WTC11 (cell line): ENCODE results near the gene OLFM2. TPM values are rescaled to one million over a fixed set of nuclear protein-coding genes. Genes with fewer than 3 reads are reported as not detected.

Experiments
- ATAC-seq: fragments of 200-7000 bp; cut with Tn5 transposase; 2 replicates; pipeline ENCODE4 v1.10.0; 2021; ENCODE audit warnings: mild to moderate bottlenecking, moderate library complexity
- CTCF ChIA-PET: fragments of 300-600 bp; sonication (Branson Sonifier 250); formaldehyde crosslinking; loops from one replicate; lab custom pipeline; 2021; ENCODE audit warnings: antibody characterized with exemption; lab: Charles Lee
- POLR2A ChIA-PET: fragments of 350-600 bp; sonication (Branson Sonifier 250); formaldehyde crosslinking; loops from one replicate; lab custom pipeline; 2021; ENCODE audit warnings: antibody characterized with exemption; lab: Charles Lee
- DNase-seq: peaks from one replicate; pipeline ENCODE4 v3.0.0; 2021; ENCODE audit warnings: low spot score
- H3K27ac Mint-ChIP-seq: 2 replicates; pipeline ENCODE4 v1.8.0; 2021; ENCODE audit warnings: mixed read lengths
- H3K27me3 Mint-ChIP-seq: 2 replicates; pipeline ENCODE4 v1.8.0; 2021; ENCODE audit warnings: low read depth, mild to moderate bottlenecking, moderate library complexity, mixed read lengths
- H3K36me3 Mint-ChIP-seq: 2 replicates; pipeline ENCODE4 v1.8.0; 2021; ENCODE audit warnings: mixed read lengths
- H3K4me1 Mint-ChIP-seq: 2 replicates; pipeline ENCODE4 v1.8.0; 2022; ENCODE audit warnings: mixed read lengths
- H3K4me3 Mint-ChIP-seq: 2 replicates; pipeline ENCODE4 v1.8.0; 2021; ENCODE audit warnings: mild to moderate bottlenecking, moderate library complexity, mixed read lengths
- H3K9me3 Mint-ChIP-seq: 2 replicates; pipeline ENCODE4 v1.8.0; 2021; ENCODE audit warnings: mixed read lengths
- ARID4B ChIP-seq: sonication (generic); formaldehyde crosslinking; IDR thresholded peaks from 2 replicates; pipeline ENCODE4 v1.8.0; 2023; ENCODE audit warnings: missing genetic modification reagents, mild to moderate bottlenecking, borderline replicate concordance
- CDX4 ChIP-seq: fragments of 250-450 bp; sonication (Bioruptor Pico); IDR thresholded peaks from 2 replicates; pipeline ENCODE4 v1.9.0; 2021; ENCODE audit warnings: moderate library complexity, mild to moderate bottlenecking, inconsistent platforms, borderline replicate concordance
- CREM ChIP-seq: sonication (generic); formaldehyde crosslinking; IDR thresholded peaks from 2 replicates; pipeline ENCODE4 v1.8.1; 2022; ENCODE audit warnings: mild to moderate bottlenecking, missing genetic modification reagents, moderate library complexity
- ESRRA ChIP-seq: sonication (generic); formaldehyde crosslinking; IDR thresholded peaks from 2 replicates; pipeline ENCODE4 v1.8.1; 2022; ENCODE audit warnings: mild to moderate bottlenecking, missing genetic modification reagents, borderline replicate concordance
- FOXP1 ChIP-seq: sonication (generic); formaldehyde crosslinking; IDR thresholded peaks from 2 replicates; pipeline ENCODE4 v1.8.0; 2022; ENCODE audit warnings: missing genetic modification reagents, mild to moderate bottlenecking, moderate library complexity, borderline replicate concordance
- GTF2I ChIP-seq: fragments of 250-450 bp; sonication (Bioruptor Pico); conservative IDR thresholded peaks from 2 replicates; pipeline ENCODE4 v1.4.0; 2021; ENCODE audit warnings: mild to moderate bottlenecking
- HMGA2 ChIP-seq: fragments of 250-450 bp; sonication (Bioruptor Pico); IDR thresholded peaks from 2 replicates; pipeline ENCODE4 v1.4.0; 2021; ENCODE audit warnings: mild to moderate bottlenecking, moderate library complexity
- HMGXB4 ChIP-seq: sonication (generic); formaldehyde crosslinking; IDR thresholded peaks from 2 replicates; pipeline ENCODE4 v1.8.1; 2023; ENCODE audit warnings: mild to moderate bottlenecking, moderate library complexity, missing genetic modification reagents
- MXD4 ChIP-seq: fragments of 250-450 bp; sonication (Bioruptor Pico); IDR thresholded peaks from 2 replicates; pipeline ENCODE4 v1.8.0; 2021; ENCODE audit warnings: mild to moderate bottlenecking, moderate library complexity, borderline replicate concordance
- NFE2L1 ChIP-seq: sonication (generic); formaldehyde crosslinking; IDR thresholded peaks from 2 replicates; pipeline ENCODE4 v1.8.1; 2023; ENCODE audit warnings: missing genetic modification reagents
- OVOL2 ChIP-seq: fragments of 250-450 bp; sonication (Bioruptor Pico); IDR thresholded peaks from 2 replicates; pipeline ENCODE4 v1.9.0; 2021; ENCODE audit warnings: mild to moderate bottlenecking, borderline replicate concordance
- PRDM15 ChIP-seq: sonication (generic); formaldehyde crosslinking; IDR thresholded peaks from 2 replicates; pipeline ENCODE4 v1.8.0; 2022; ENCODE audit warnings: missing genetic modification reagents
- SMAD4 ChIP-seq: sonication (generic); formaldehyde crosslinking; IDR thresholded peaks from 2 replicates; pipeline ENCODE4 v1.8.0; 2022; ENCODE audit warnings: mild to moderate bottlenecking, missing genetic modification reagents
- SOX15 ChIP-seq: fragments of 250-450 bp; sonication (Bioruptor Pico); IDR thresholded peaks from 2 replicates; pipeline ENCODE4 v1.9.0; 2021; ENCODE audit warnings: mild to moderate bottlenecking
- TEAD1 ChIP-seq: sonication (generic); formaldehyde crosslinking; IDR thresholded peaks from 2 replicates; pipeline ENCODE4 v1.8.0; 2022; ENCODE audit warnings: mild to moderate bottlenecking, missing genetic modification reagents
- ZBTB43 ChIP-seq: sonication (generic); formaldehyde crosslinking; IDR thresholded peaks from 2 replicates; pipeline ENCODE4 v1.8.1; 2023; ENCODE audit warnings: mild to moderate bottlenecking, missing genetic modification reagents
- ZNF121 ChIP-seq: sonication (generic); formaldehyde crosslinking; IDR thresholded peaks from 2 replicates; pipeline ENCODE4 v1.8.0; 2023; ENCODE audit warnings: missing genetic modification reagents
- ZNF416 ChIP-seq: fragments of 250-450 bp; sonication (Bioruptor Pico); IDR thresholded peaks from 2 replicates; pipeline ENCODE4 v1.9.0; 2021; ENCODE audit warnings: mild to moderate bottlenecking, inconsistent platforms
- ZNF425 ChIP-seq: fragments of 250-450 bp; sonication (Bioruptor Pico); conservative IDR thresholded peaks from 2 replicates; pipeline ENCODE4 v1.9.0; 2021; ENCODE audit warnings: mild to moderate bottlenecking
- total RNA-seq: library from RNA; stranded (reverse); gene quantifications from 3 replicates; pipeline ENCODE4 v1.2.3, GENCODE V29; 2021

The OLFM2 gene
- total RNA-seq, 1 experiment from 2014 or later, result 66.0 TPM

GRCh38 chr19:9819596-9819909 is 116.8 kb downstream of the OLFM2 start:
- no peak for DNase-seq
- H3K27me3 Mint-ChIP-seq, result no peaks in the 10 kb centered on the region
- TF ChIP-seq ZNF121 (no peak), ESRRA (CRISPR knock-in tag) (no peak), PRDM15 (CRISPR knock-in tag) (peak; percentile 78), HMGXB4 (CRISPR knock-in tag) (no peak)
- TF ChIP-seq, all 79 proteins: peak for 1
- Mint-ChIP-seq H3K4me1 (peaks cover 16% of the 10 kb centered on the region), H3K27ac (peak overlapping the region; percentile 97), H3K4me3 (peak overlapping the region; percentile 64), H3K9me3 (peaks cover 18% of the 10 kb centered on the region), H3K36me3 (peaks cover 25% of the 10 kb centered on the region)
- ATAC-seq, result peak; percentile 83
- CTCF ChIA-PET, result interaction anchor here (1.0 kb wide), 1 partner anchor 16 kb away, joined by 3 read pairs; the partner anchor contains the start of gene PIN1
- POLR2A ChIA-PET, result interaction anchor here (0.7 to 1.6 kb wide), 4 partner anchors 16 to 193 kb away, joined by 3 to 5 read pairs (median 3); partner anchors contain the start of gene PIN1

GRCh38 chr19:9818734-9819595 is 117.3 kb downstream of the OLFM2 start, which contains the start of gene FBXL12:
Gene FBXL12, minus strand, starts transcription at chr19:9819079. Its CDS starts 266 bp downstream, at chr19:9818813.
- DNase-seq, result peak; percentile 100
- ChIA-PET CTCF (interaction anchor here (1.0 kb wide), 1 partner anchor 16 kb away, joined by 3 read pairs; the partner anchor contains the start of gene PIN1), POLR2A (interaction anchor here (0.6 to 1.6 kb wide), 4 partner anchors 16 to 713 kb away, joined by 3 to 8 read pairs (median 4); partner anchors contain the start of gene PIN1)
- Mint-ChIP-seq H3K27ac (peak within 1 kb of the TSS; percentile 97), H3K4me3 (peak within 1 kb of the TSS; percentile 90), H3K4me1 (peaks cover 16% of the 10 kb centered on the region), H3K9me3 (peaks cover 19% of the 10 kb centered on the region), H3K27me3 (no peaks in the 10 kb centered on the region), H3K36me3 (peaks cover 28% of the 10 kb centered on the region)
- peak; percentile 89 for ATAC-seq
- 0 out of 2 replicates have a peak, but pooled peaks have one; percentile 12 for TF ChIP-seq HMGA2
- TF ChIP-seq ZNF425, result no peak
- no peak for TF ChIP-seq MXD4 (CRISPR knock-in tag)
- TF ChIP-seq FOXP1 (CRISPR knock-in tag), result no peak; the same call in 1 of the 2 replicates
- no peak for TF ChIP-seq OVOL2
- no peak for TF ChIP-seq NFE2L1 (CRISPR knock-in tag)
- TF ChIP-seq ZNF416, result no peak
- TF ChIP-seq ZBTB43 (CRISPR knock-in tag), result no peak
- TF ChIP-seq SMAD4 (CRISPR knock-in tag), result no peak
- TF ChIP-seq GTF2I (CRISPR knock-in tag), result no peak
- TF ChIP-seq CREM, result peak; percentile 83
- TF ChIP-seq ARID4B, result no peak
- no peak for TF ChIP-seq CDX4 (CRISPR knock-in tag)
- no peak for TF ChIP-seq SOX15 (CRISPR knock-in tag)
- TF ChIP-seq TEAD1 (CRISPR knock-in tag), result 0 out of 2 replicates have a peak, but pooled peaks have one; percentile 47
